Erythroblast (primary cell): ENCODE measurements around the gene CTU2.

Experiments
- GATA1 ChIP-seq: IDR thresholded peaks from 2 replicates; pipeline ENCODE4 v1.6.1; 2011; ENCODE audit warnings: low read depth, mild to moderate bottlenecking, control low read depth, low read length, moderate library complexity
- POLR2A ChIP-seq: IDR thresholded peaks from 2 replicates; pipeline ENCODE4 v1.6.1; 2011; ENCODE audit warnings: mild to moderate bottlenecking, low read length

DNA sequence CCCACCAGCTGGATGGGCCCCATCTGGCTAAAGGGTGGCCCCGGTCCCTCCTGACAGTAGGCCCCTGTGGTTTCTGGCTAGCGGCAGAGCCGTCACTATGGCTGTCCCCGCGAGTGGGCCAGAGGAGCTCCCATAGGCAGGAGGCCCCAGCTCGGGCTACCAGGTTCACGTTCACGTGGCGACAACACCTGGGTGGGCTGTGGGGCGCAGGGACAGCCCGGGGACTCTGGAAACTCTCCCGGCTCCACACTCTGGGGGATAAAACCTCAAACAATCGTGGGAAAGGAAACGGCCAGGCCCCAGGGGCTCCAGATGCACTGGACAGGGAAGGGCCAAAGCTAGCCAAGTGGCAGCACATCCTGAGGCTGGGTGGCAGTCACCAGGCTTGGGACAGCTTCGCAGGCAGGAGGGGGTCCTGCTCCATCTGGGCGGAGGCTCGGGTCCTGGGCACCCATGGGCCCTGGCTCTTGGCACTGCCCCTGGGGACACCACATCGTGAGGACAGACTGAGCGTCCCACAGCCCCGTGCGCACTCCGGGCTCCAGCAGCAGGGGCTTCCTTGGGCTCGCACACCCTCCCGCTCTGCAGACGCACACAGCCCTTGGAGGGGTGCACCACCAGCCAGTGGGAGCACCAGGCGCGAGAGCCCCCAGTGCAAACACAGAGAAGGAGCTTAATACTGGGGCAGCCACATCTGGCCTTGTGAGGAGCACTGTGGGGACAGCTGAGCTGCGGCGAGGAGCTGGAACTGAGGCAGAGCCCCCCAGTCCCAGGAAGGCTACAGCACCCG is 4.5 kb upstream of the CTU2 start:
- TF ChIP-seq POLR2A (no peak), GATA1 (no peak)
